KOPT-K1 (cell line): ENCODE measurements around the gene OR51B2.
"Not testable (repeated sequence)": the region's sequence is repeated elsewhere in the genome, so short reads cannot be mapped to it uniquely, and the experiment has no call there.

Experiments used
- H3K27ac ChIP-seq: fragments of 200-600 bp; sonication (generic); 2 replicates; pipeline ENCODE4 v1.5.1; 2016; ENCODE audit warnings: antibody characterized with exemption, mild to moderate bottlenecking, low read depth, low read length; ENCODE audit not compliant: poor library complexity, severe bottlenecking
- H3K36me3 ChIP-seq: fragments of 200-600 bp; sonication (generic); 2 replicates; pipeline ENCODE4 v1.5.1; 2017; ENCODE audit warnings: antibody characterized with exemption, mild to moderate bottlenecking, low read length, moderate library complexity; ENCODE audit not compliant: insufficient read depth
- H3K9me3 ChIP-seq: fragments of 200-600 bp; sonication (generic); 2 replicates; pipeline ENCODE4 v1.5.1; 2017; ENCODE audit warnings: antibody characterized with exemption, low read length, mild to moderate bottlenecking; ENCODE audit not compliant: insufficient read depth, poor library complexity, severe bottlenecking

OR51B2 gene

DNA sequence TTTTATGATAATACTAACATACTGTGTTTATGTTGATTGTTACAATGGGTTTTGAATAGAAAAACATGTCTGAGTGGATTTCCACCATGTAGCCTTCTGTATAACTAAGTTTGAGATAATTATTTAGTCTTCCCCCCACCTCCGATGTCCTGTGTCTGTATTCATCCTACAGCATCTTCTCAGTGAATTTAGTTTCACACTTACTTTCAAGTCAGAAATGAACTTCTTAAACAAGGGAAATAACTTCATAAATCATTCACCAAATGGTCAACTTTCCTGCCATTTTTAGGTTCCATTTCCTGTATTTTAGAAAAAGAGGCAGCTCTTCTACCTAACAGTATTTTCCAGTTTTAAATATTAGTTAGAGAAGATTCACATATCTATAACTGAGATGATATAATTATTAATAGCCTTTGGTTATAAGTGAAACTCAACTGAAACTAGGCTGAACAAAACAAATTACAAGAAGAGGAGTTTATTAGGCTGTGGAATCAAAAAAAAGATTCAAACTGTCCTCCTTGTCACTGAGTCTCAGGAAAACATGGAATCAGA lies 15.8 kb upstream of the OR51B2 start:
- Histone ChIP-seq H3K27ac (no peak overlapping the region), H3K9me3 (no peaks in the 10 kb centered on the region), H3K36me3 (no peaks in the 10 kb centered on the region)

DNA sequence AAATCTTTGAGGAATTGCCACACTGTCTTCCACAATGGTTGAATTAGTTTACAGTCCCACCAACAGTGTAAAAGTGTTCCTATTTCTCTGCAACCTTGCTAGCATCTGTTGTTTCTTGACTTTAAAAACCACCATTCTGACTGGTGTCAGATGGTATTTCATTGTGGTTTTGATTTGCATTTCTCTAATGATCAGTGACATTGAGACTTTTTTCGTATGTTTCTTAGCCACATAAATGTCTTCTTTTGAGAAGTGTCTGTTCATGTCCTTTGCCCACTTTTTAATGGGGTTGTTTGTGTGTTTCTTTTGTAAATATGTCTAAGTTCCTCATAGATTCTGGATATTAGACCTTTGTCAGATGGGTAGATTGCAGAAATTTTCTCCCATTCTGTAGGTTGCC lies 13.2 kb upstream of the OR51B2 start:
- not testable (repeated sequence) for H3K27ac ChIP-seq, H3K9me3 ChIP-seq, H3K36me3 ChIP-seq

DNA sequence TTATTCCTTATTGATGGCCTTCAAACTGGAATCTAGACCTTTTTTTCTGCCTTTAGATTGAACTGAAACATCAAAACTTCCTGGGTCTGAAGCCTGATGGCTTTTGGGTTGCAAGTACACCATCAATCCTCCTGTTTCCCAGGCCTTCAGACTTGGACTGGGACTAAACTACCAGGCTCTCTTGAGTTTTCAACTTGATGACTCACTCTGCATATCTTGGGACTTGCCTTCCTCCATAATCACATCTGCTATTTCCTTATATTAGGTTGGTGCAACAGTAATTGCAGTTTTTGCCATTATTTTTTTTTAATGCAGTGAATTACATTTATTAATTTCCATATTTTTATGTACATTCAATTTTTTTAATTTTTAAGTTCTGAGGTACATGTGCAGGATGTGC lies 12.2 kb upstream of the OR51B2 start:
- Histone ChIP-seq H3K27ac (no peak overlapping the region), H3K36me3 (no peaks in the 10 kb centered on the region), H3K9me3 (no peaks in the 10 kb centered on the region)

DNA sequence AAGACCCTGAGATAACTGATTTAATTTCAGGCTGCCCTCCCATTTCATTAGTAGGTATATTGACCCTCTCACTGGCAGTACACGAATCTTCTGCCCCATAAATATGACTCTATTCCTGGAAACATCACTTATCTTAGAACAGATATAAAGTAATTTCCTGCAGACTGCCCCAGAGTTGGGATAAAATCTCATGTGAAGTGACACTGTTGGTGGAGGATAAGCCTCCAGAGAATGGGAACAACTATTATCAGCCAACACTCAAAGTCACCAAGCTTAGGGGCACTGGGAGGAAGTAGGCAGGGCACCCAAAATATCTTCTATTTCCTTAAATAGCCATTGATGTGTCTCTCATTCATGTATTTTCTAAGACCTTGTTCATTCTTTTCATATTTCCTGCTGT lies 11.1 kb upstream of the OR51B2 start:
- no peak overlapping the region for H3K27ac ChIP-seq
- H3K9me3 ChIP-seq = no peaks in the 10 kb centered on the region
- H3K36me3 ChIP-seq = no peaks in the 10 kb centered on the region

DNA sequence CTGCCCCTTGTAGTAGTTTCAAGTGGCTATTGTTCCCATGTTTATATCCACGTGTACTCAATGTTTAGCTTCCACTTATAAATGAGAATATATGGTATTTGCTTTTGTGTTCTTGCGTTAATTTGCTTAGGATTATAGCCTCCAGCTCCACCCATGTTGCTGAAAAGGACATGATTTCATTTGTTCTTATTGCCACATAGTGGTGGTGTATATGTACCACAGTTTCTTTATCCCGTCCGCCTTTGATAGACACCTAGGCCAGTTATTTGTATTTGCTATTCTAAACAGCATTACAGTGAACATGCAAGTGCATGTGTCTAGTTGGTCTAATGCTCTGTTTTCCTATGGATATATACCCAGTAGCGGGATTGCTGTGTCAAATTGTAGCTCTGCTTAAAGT lies 6.8 kb downstream of the OR51B2 start:
- Histone ChIP-seq H3K36me3 (no peaks in the 10 kb centered on the region), H3K9me3 (no peaks in the 10 kb centered on the region), H3K27ac (no peak overlapping the region)

- H3K36me3 ChIP-seq, H3K9me3 ChIP-seq, H3K27ac ChIP-seq: not testable (repeated sequence)
These were observed 10.6 kb downstream of the OR51B2 start for GRCh38 chr11:5313326-5314023.

DNA sequence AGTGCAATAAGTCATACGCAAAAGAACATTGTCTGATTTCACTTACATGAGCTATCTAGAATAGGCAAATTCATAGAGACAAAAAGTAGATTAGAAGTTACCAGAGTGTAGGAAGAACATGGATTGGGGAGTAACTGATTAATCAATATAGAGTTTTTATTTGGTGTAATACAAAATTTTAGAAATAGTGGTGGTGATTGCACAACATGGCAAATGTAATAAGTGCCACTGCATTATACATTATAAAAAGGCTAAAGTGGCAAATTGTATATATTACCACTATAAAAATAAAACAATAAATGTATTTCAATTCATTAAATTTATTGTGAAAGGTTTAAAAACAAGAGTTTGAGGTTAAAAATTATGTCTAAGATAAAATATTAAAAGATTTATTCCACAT lies 13.7 kb downstream of the OR51B2 start:
- Histone ChIP-seq H3K9me3 (no peaks in the 10 kb centered on the region), H3K36me3 (no peaks in the 10 kb centered on the region), H3K27ac (no peak overlapping the region)

DNA sequence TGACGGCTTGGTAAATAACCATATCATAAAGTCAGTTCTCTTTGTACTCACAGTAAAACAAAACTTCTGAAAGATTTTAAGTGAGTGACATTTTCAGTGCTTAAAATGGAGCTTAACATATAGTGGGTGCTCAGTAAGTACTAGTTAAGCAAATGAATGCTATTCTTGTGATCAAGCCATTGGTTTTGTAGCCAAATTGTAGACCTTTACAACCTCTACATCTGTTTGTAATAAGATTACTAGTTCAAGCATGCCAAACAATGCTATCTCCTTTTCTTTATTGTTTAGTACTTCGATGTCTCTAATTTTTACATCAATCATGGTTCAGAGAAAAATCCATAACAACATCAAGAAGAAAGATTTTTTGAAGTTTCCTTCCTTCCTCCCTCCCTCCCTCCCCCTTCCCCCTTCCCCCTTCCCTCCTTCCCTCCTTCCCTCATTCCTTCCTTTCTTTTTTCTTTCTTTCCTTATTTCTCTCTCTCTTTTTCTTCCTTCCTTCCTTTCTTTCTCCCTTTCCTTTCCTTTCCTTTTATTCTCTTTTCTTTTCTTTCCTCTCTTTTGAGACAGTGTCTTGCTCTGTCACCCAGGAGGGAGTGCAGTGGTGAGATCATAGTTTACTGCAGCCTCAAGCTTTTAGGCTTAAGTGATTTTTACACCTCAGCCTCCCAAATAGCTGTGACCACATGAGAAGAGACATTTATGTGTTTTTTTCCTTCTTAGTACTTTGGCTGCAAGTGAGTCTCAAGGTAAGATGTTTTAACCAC lies 16.7 kb downstream of the OR51B2 start:
- H3K36me3 ChIP-seq = no peaks in the 10 kb centered on the region
- no peak overlapping the region for H3K27ac ChIP-seq
- no peaks in the 10 kb centered on the region for H3K9me3 ChIP-seq

- H3K36me3 ChIP-seq = no peaks in the 10 kb centered on the region
- H3K27ac ChIP-seq = no peak overlapping the region
- H3K9me3 ChIP-seq = no peaks in the 10 kb centered on the region
These were observed 20.1 kb downstream of the OR51B2 start for GRCh38 chr11:5304046-5304445.

GRCh38 chr11:5303626-5304025 lies 20.5 kb downstream of the OR51B2 start:
- Histone ChIP-seq H3K27ac (no peak overlapping the region), H3K36me3 (no peaks in the 10 kb centered on the region), H3K9me3 (no peaks in the 10 kb centered on the region)

- Histone ChIP-seq H3K36me3 (no peaks in the 10 kb centered on the region), H3K9me3 (no peaks in the 10 kb centered on the region), H3K27ac (no peak within 1 kb of the TSS)
These were observed 22.3 kb downstream of the OR51B2 start, which contains the start of gene OR51B4 for GRCh38 chr11:5301846-5302245. Gene OR51B4, minus strand, starts transcription at chr11:5301946. Its CDS starts 0 bp downstream, at chr11:5301946.

DNA sequence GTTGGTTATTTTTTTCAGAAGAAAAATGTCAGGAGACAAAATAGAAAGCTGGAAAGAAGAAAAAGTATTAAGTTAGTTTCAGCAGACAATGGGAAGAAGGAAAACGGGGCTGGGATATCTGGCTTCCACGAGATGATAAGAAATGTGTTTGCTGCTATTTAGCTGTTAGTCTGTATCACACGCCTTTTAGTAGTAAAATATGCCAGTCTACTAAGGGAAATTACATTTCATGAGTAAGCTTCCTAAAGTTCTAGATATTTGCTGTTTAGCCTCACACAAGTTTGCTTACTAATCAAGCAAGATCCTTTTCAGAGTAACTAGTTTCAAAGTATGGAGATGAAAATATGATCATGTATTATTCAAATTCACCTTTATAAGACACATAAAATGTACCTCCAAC lies 23.8 kb downstream of the OR51B2 start:
- no peak overlapping the region for H3K27ac ChIP-seq
- H3K9me3 ChIP-seq = no peaks in the 10 kb centered on the region
- H3K36me3 ChIP-seq = no peaks in the 10 kb centered on the region

DNA sequence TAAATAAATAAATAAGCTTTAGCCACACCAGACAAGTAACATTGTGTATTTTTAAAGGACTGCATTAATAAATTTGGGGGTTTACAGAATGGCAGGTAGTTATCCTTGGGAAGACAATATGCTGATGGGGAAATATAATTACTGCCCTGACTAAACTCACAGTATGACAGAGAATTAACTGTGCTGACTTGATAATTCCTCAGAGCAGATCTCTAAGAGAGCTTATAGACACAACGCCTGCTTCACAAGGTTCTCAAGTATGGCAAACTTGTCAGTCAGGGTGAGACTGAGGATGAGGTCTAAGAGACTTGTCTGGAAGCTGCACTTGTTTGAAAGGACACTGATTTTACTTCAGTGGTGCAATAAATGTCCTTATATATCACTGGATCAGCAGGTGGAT lies 25.6 kb downstream of the OR51B2 start:
- Histone ChIP-seq H3K27ac (no peak overlapping the region), H3K36me3 (no peaks in the 10 kb centered on the region), H3K9me3 (no peaks in the 10 kb centered on the region)

GRCh38 chr11:5297721-5298323 lies 26.3 kb downstream of the OR51B2 start:
- Histone ChIP-seq H3K36me3 (no peaks in the 10 kb centered on the region), H3K27ac (no peak overlapping the region)

GRCh38 chr11:5294342-5294995 lies 29.6 kb downstream of the OR51B2 start:
- not testable (repeated sequence) for H3K9me3 ChIP-seq, H3K36me3 ChIP-seq, H3K27ac ChIP-seq

More at GRCh38 chr11:5297721-5298323, 26.3 kb downstream of the OR51B2 start:
- H3K9me3 ChIP-seq = no peaks in the 10 kb centered on the region
